Activated CD4-positive, alpha-beta T cell treated with anti-CD3 and anti-CD28 coated beads for 4 hours (primary cell): ENCODE data around the gene TXNDC16.

Experiments
- DNase-seq, 2 donors: peaks; one replicate each; pipeline ENCODE4 v3.0.0-alpha.2; 2020

Gene TXNDC16

GRCh38 chr14:52442602-52443001 lies 109.7 kb downstream of the TXNDC16 start:
- no peak for DNase-seq

- DNase-seq, result no peak
Measured at GRCh38 chr14:52442166-52442565, 110.1 kb downstream of the TXNDC16 start.

GRCh38 chr14:52439476-52439875 lies 112.8 kb downstream of the TXNDC16 start:
- no peak for DNase-seq

GRCh38 chr14:52434955-52435354 lies 117.3 kb downstream of the TXNDC16 start:
- DNase-seq, result no peak

GRCh38 chr14:52430474-52430873 lies 121.8 kb downstream of the TXNDC16 start:
- no peak for DNase-seq

GRCh38 chr14:52429451-52429850 lies 122.9 kb downstream of the TXNDC16 start:
- DNase-seq, result no peak

GRCh38 chr14:52427460-52427859 lies 124.8 kb downstream of the TXNDC16 start:
- DNase-seq, result no peak

- DNase-seq, result no peak
Measured at GRCh38 chr14:52422650-52423356, 129.5 kb downstream of the TXNDC16 start.

GRCh38 chr14:52417139-52417538 lies 135.2 kb downstream of the TXNDC16 start:
- DNase-seq, result no peak

GRCh38 chr14:52413729-52414408 lies 138.4 kb downstream of the TXNDC16 start:
- no peak for DNase-seq

GRCh38 chr14:52412426-52412825 lies 139.9 kb downstream of the TXNDC16 start:
- DNase-seq, result no peak

- no peak for DNase-seq
Measured at GRCh38 chr14:52405314-52405713, 147.0 kb downstream of the TXNDC16 start.

GRCh38 chr14:52402812-52403526 lies 149.3 kb downstream of the TXNDC16 start:
- DNase-seq, result no peak

GRCh38 chr14:52400846-52401245 lies 151.5 kb downstream of the TXNDC16 start:
- DNase-seq, result no peak

GRCh38 chr14:52399921-52400595 lies 152.2 kb downstream of the TXNDC16 start:
- no peak for DNase-seq

GRCh38 chr14:52399104-52399503 lies 153.2 kb downstream of the TXNDC16 start:
- DNase-seq, result no peak

- DNase-seq, result no peak
Measured at GRCh38 chr14:52397844-52398243, 154.5 kb downstream of the TXNDC16 start.

GRCh38 chr14:52395728-52396127 lies 156.6 kb downstream of the TXNDC16 start:
- DNase-seq, result no peak

- no peak for DNase-seq
Measured at GRCh38 chr14:52391881-52392615, 160.3 kb downstream of the TXNDC16 start.
